Stimulated activated CD8-positive, alpha-beta memory T cell treated with anti-CD3 and anti-CD28 coated beads, Interleukin-4, amount 100 ng/mL, for 24 hours (primary cell): ENCODE data around the gene SOX5.

ENCODE experiments used
- DNase-seq: peaks from one replicate; pipeline ENCODE4 v3.0.0-alpha.2; 2020; ENCODE audit warnings: low read depth

The SOX5 gene

DNA sequence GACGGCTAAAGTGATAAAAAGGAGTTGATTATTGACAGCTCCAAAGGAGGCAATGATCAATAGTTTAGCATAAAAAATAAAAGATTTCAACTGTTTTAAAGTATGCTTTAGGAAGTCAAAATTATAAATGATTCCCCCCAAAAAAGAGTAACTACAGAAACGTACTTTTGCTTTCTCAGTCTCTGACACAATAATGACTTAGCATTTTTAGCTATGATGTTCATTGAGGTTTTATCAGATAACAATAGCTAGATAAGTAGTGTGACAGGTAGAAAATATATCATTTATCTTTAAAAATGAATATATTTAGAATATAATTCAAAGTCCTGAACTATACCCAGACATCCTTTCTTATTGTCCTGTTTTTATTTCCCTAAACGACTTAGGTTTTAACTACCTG lies 352.9 kb downstream of the SOX5 start:
- DNase-seq, result no peak

DNA sequence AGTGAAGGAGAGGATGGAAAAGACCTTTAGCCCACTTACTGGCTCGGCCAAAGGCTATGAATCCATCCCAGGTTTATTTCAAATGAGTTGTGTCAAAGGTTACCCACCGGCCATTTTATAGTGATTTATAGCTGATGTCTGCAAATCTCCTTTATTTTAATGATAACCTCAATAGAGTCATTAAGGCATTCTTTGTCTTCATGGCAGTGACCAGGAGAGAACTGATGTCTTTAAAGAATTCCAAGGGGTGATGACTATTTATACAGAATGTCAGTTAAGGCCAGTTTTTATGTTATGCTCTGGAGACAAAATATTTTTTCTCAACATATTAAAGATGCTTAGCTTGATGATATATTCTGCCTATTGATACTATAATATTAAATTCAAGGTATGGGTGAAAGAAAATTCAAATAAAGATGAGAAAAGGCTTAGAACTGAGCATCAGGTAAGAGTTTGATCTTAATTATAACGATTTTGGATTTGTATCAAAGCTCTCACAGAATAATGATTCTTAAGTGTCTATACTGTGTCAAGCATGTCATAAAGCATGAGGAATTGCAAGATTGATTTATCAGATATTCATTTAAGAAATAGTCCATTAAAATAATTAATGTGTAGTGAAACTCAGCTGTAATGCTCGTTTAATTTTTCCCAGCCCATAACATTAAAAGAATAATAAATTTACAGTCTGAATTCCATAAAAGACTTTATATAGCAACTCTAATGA lies 361.5 kb downstream of the SOX5 start:
- no peak for DNase-seq

DNA sequence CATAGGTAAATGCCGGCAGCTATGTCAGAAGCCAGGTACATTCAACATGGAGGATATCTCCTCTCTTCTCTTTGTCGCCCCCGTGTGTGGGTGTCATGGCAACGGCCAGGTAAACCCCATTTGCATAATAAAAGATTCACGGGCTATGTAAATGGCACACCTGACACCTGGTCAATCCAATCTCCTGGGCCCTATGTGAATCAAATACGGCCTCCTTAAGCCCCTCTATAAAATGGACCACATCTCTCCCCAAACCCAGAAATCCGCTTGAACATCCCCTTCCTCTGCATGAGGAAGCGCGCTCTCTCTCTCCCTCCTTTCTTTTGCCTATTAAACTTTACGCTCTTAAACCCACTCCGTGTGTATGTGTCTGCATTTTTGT lies 363.7 kb downstream of the SOX5 start:
- no peak for DNase-seq

DNA sequence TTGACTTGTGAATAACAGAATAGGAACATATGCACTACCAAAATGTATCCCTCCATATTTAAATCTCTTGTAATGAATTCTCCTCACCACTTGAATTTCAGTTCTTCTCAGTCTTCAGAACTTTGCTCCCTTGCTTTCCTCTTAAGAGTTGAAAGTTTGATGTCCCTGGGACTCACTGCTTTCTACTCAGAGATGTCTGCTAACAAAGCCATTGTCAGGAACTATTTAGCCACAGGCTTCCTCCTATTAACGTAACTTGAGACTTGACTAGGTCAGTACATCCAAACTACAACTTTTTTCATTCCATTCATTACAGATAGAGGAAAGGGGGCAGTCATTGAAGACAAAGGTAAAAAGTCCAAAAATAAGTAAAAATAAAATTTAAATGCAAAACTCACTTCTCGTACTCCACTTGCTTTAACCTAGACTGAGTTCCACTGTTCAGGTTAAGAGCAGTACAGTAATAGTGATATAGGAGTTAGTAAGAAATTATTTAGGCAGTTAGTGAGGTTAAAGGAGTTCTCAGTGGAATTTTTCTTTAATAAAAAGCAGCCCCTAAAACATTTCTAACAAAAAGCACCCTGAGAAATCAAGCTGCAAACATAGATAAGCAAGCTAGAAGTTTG lies 364.2 kb downstream of the SOX5 start:
- DNase-seq, result no peak

DNA sequence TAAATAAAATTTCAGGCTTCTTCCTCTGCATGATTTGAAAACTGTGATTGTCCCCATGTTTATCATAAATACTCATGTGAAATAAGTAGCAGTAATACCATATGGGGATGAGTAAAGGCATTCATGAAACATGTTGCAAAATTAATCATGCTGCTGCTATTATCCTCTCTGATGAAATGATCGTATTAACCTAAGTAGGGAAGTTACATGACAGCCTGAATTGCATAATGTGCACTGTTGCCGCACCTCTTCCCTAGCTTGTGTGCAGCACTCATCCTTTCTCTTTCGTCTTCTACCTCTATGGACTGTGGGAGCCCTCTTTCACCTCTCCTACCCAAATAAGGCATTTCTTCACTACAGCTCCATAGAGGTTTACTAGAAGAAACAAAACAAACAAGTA lies 367.6 kb downstream of the SOX5 start:
- no peak for DNase-seq

DNA sequence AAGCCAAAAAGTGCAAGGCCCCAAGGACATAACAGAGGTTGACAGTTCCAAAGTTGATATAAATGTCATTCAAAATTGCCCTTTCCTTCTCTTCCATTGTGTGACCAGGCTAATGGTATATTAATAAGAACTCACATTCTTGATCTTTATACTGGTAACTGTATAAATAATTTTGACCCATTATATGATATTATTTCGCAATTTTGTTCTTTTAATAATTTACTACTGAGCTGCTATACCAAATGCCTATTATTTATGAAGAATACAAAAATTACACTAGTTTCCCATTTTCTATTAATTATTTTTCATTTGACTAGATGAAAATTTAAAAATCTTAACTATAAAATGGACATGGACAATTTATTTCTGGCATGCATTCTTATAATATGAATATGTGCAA lies 370.2 kb downstream of the SOX5 start:
- no peak for DNase-seq

DNA sequence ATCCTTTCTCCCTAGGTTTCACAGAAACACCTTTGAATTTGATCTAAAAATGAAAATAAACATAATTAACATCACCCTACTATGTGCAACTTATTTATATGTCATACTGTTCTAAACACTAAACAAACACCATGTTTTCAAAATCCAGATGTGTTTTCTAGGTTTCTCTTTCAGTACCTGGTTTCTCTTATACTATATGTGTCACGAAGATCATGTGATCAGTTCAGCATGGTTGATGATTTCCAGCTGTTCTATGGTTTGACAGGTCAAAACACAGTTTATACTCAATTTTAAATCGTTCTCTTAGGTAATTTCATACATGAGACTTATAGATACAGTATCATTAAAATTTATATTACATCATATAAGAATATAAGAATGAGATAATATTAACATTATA lies 373.1 kb downstream of the SOX5 start:
- DNase-seq, result no peak

DNA sequence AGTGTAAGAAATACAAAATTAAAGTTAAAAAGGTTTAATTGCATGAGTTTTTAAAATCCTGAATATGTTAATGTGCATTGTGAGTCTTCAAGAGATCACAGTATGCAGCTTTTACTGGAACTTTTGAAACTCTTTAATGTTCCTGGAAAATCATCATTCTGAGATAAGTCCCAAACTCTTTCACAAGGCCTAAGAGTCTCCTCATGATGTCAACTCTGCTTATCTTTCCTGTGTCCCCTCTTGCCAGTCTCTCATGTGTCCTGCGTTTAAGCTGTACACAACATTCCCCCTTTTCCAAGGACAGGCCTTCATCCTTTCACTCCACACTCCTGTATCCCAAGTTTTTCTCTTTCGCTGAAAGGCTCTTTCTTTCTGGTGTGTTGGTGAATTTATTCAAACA lies 380.1 kb downstream of the SOX5 start:
- DNase-seq, result no peak

DNA sequence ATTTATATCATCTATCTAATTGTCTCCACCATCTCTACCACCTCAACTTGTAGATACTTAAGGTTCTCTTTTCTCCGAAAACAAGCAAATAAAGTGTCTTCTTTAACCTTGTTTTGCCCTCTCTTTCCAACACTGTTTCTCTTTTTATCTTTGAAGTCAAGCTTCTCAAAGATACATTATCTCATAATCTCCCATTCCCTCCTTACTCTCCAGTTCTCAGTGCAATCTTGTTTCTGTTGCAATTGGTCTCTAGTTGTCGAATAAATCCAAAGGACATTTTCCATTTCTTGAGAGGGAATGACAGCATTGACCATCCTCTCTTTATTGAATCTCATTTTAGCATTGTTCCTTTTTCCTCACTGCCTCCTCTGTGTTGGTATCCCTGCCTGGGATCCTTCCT lies 383.3 kb downstream of the SOX5 start:
- no peak for DNase-seq

DNA sequence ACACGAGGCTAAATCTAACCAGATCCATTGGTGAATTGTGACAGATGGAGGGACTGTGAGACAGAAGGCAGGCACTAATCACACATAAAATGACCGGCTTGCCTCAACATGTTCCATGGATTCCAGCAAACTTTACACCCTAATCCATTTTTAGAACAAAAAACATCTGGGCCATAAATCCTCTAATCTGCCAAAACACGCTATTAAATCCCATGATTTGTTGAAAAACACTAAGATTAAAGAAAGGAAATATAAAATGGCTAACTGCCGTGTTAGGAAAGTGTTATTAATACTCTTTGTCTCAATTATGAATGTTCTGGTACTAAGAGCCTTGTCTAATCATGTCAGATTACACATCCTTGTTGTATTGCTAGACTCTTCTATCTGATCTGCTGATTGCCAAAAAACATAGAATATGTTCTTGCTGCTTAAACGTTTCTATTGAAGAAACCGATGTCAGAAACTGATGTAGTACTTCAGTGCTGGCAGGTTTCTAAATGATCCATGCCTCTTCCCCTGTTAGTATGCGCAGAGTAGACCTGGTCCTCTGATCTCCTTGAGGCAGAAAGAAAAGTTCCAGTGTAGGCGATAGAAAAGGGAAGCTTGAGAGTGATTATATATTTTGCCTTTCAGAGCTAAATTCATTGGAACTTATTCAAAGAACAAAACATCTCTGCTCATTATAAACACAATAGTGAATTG lies 384.9 kb downstream of the SOX5 start:
- DNase-seq, result no peak

DNA sequence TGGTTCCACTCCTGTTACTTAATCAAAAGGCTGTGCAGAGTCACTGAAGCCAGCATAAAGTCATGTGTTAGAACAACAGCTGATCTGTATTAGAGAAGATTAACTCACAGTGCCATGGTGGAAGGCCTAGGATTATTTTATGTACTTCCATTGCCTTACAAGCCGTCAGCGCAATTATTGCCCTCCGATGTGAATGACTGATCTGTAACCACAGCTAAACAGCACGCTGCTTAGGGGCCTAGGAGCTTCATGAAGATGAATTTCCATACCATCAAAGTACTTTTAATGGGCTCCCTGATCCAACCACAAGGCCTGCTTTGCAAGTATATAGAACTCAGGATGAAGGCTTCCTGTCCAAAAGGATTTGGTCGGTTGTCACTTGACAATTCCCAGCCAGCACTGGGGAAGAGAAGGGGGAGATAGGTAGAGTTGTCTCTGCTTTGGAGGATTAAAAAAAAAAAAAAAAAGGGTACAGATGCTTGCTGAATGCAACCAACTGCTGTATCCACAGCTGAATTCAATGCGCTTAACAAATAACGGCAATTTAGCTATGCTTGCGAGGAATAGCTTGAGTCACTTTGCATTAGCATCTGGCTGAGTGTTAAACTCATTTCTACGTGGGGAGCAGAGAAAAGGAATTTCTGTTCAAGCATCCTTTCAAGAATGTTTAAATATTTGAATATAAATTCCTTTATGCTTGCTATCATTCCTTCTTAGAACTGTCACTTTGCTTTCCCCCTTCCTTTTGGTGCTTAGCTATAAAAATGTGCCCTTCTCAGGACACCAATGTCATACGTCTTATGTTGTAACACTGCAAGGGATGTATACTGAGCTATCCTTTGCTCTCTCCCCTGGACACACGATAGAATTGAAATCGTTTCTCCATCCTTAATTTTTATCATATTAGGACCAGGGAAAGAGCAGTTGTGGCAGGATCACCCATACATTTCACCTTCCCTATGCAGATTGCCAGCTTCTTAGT lies 387.8 kb downstream of the SOX5 start:
- DNase-seq, result no peak

DNA sequence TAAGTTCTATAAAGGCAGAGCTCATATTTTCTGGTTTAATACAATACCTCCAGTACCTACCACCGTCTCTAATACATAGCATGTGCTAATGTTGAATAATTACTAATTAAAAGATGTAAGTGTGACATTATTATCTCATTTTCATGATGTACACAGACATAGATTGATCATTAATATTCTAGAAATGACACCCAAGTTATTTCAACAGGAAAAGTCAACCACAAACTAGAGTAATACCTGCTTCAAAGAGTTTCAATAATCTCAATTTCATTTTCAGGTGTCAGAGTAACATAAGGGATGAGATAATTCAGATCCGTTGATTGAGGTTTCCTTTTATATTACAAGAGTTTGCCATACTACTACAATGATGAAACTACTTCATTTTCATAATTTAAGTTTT lies 388.9 kb downstream of the SOX5 start:
- no peak for DNase-seq

DNA sequence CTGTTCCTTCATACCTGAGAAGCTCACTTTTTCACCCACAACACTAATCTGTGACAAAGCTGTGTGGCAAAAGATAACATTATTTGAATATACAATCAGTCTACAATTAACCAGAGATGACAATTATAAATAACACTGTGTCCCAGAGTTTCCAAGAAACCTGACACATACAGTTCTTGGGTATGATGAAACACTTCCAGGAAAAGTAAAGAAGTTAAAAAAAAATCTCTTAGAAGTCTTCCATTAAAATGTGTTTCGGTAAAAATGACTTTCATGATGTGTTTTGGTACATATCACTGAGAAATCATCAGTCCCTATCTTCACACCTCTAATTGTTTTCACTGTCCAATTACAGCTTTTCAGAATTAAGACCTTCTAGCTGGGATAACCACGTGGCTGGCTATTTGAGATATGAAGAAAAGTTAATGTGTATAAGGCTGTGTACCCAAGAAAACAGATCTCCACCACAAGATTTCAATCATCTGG lies 390.2 kb downstream of the SOX5 start:
- DNase-seq, result no peak

DNA sequence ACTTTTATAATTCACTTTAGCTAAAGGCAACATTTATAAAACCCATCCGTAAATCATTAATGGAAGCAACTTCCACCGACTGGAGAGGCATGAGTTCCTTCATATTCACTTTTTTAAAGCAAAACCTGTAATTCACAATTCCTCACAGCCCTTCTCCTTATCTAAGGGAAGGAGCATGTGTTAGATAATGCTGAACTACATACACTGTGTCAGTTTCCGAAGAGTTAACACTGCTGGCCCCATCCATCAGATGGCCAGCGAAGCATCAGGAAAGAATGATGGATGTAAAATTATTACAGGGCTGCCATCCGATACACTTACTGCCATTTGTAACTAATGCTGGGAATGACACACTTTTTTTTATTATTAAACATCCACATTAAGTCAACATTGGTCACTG lies 392.8 kb downstream of the SOX5 start:
- no peak for DNase-seq

DNA sequence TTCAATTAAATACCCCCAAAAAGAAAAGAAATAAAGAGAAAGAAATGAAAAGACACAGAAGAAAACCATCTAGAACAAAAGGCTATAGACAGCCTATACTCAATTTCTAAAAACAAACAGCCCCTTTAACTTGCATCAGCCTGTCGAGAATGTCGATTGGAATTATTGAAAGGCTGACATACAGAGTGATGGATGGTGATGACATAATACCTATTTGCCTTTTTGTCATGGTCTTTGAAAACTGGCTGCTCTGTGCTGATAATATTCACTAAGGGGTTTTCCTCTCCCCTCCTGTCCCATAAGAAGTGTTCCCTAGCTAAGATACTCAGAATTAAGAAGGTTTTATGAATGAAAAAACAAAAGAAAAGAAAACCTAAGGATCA lies 393.7 kb downstream of the SOX5 start:
- no peak for DNase-seq

DNA sequence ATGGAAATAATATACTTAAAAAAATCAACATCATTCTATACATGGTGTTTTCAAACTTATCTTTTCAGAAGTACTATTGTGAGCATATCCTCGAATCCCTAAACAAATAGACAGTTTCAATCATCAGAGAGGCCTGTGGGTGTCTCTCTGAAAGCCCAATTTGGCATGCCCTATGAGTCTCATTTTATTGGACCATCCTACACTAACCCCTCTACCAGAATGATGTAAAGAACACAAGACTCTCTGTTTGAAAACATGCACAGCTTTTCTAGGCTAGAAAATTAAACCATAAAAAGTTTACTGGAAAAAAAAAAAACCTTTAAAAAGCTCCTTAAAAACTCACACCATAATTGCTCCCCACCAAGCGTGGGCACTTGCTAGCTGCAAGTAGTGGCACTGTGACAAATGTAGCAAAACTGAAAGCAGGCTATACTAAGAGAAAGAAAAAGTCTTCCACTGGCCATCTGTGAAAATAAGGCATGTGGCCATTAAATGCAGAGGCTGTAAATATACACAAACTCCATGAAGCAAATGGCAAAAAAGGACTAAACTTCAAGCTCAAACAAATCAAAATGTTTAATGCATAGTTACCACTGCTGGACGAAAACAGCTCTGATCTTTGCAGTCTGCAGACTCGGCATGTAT lies 394.2 kb downstream of the SOX5 start:
- DNase-seq, result no peak

DNA sequence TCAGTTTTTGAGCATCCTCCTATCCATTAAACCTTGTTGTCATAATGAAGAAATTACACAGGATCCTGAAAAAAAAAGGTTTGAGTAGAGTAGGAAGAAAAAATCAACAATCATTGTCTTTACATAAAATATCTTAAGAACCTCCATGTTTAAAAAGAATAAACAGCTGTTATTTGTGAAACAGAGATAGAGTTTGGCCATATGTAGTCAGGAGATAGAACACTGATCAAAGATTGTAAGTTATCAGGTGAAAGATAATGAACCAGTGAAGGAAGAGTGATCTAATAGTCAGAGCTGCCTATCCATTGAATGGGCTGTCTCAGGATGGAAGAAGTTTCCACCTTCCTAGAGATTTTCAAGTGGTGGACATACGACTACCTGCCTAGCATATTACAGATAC lies 397.1 kb downstream of the SOX5 start:
- DNase-seq, result no peak

DNA sequence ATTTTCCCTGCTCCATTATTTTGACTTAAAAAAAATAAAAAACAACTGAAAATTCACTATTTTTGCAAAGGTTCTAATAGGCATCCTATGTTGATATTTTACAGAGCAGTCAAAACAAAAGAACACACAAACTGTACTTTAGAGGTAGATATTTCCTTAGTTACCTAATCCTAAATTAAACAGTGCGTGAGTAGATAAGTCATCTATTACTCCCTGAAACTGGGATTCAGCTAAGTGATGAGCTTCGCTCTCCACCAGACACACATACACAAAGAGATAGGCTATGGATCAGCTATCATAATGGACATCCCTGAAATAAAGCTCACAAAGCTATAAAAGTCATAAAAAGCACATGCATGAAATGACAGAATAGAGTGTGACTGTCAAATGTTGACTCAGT lies 398.7 kb downstream of the SOX5 start:
- DNase-seq, result no peak

DNA sequence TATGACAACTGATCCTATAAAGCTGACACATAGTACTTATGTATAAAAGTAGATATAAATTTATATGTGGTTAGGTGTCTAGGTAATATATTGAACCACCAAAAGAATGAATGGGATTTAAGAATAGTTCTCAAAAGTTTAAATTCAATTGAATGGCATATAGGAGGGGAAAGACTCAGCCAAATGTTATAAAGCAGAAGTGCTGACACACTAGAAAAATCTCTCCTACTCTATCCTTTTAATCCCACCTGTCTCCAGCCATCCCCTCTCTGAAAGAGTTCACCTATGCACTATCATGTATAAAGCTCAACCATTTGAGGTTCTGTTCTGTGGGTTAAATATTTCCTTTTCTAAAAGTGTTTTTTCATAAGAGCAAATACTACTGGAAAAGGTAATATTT lies 400.7 kb downstream of the SOX5 start:
- DNase-seq, result no peak

DNA sequence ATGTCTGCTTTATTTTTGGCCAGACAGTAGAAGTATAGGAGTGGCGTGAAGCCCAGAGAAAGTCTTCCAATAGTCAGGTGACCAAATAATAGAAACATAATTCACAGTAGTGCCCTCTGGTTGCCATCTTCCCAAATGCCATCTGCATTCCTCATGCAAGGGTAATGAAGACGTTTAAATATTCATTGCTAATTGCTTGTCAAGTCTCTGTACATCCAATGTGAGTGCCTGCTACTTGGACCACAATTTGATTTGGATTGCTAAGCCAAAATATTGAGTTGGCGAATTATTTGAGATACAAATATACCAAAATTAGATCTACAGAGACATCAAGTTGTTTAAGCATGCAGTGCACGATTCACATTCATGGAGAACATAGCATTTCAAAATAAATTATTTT lies 402.7 kb downstream of the SOX5 start:
- DNase-seq, result no peak

DNA sequence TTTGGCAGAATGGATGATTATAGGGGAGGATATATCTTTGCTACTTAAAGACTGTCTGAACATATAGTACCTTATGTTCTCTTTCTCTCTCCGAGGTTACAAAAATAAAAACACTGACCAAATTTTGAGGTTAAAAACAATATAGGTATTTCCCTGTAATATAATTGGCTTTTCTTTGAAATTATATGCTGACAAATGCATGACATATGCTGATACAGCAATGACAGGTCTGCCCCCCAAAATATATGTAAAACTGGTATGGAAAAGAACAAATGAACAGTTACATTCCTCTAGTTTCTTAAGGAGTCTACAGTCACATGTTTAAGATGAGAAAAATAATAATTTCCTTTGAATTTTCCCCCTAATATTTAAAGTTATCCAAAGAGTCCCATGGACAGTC lies 405.7 kb downstream of the SOX5 start:
- no peak for DNase-seq

DNA sequence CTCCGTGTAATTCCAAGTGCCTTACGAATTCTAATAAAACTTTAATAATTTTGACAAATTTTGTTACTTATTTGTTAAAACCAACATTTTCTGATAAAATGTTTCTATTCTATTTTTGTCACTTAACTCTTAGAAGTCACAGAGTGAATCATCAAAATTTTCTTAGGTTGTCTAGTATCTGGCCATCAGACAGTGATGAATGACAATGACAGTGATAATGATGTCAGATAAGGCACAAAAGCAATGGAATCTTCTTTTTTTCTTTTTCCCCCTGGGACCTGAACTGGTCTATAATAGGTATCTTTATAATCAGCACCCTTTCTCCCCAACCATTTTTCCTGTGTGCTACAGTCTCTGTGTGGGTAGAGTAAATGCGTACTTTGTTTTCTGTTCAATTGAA lies 407.3 kb downstream of the SOX5 start:
- DNase-seq, result no peak
